K562 (cell line): ENCODE measurements around the gene NES. TPM values are rescaled to one million over a fixed set of nuclear protein-coding genes. Genes with fewer than 3 reads are reported as not detected.

Source experiments
- BCLAF1 ChIP-seq, 2 experiments: fragments of 450-650 bp in 1 of 2; IDR thresholded peaks; 2 replicates each; pipeline ENCODE4 v1.6.1; 2011 to 2017; ENCODE audit warnings: low read depth in 2 of 2, antibody characterized with exemption in 1 of 2, borderline replicate concordance in 1 of 2, low read length in 1 of 2, mild to moderate bottlenecking in 1 of 2, mixed read lengths in 1 of 2; ENCODE audit not compliant: control insufficient read depth in 1 of 2
- BMI1 ChIP-seq: fragments of 150-350 bp; IDR thresholded peaks from 2 replicates; pipeline ENCODE4 v1.6.1; 2014; ENCODE audit warnings: low read length
- DMBX1 ChIP-seq: fragments of 250-450 bp; sonication (Bioruptor Pico); IDR thresholded peaks from 2 replicates; pipeline ENCODE4 v1.8.0; 2022; ENCODE audit warnings: inconsistent platforms, mild to moderate bottlenecking, moderate library complexity, borderline replicate concordance
- ETV6 ChIP-seq, 3 experiments: fragments of 150-350 bp in 1 of 3; sonication (generic) in 1 of 3; formaldehyde crosslinking in 1 of 3; IDR thresholded peaks; 2 replicates each; pipeline versions ENCODE4 v1.6.1 to v1.8.0; 2014 to 2022; ENCODE audit warnings: borderline replicate concordance in 2 of 3, low read depth in 2 of 3, antibody characterized with exemption in 1 of 3, low read length in 1 of 3, mild to moderate bottlenecking in 1 of 3, missing genetic modification reagents in 1 of 3
- JUN ChIP-seq, 2 experiments: sonication (generic) in 1 of 2; formaldehyde crosslinking in 1 of 2; IDR thresholded peaks; 2 replicates each; pipeline versions ENCODE4 v1.6.1 to v1.8.0; 2012 to 2022; ENCODE audit warnings: borderline replicate concordance in 2 of 2, mild to moderate bottlenecking in 2 of 2, improper control_type of control experiment in 1 of 2, low read depth in 1 of 2, low read length in 1 of 2, missing genetic modification reagents in 1 of 2
- MXI1 ChIP-seq: IDR thresholded peaks from 2 replicates; pipeline ENCODE4 v1.6.1; 2011; ENCODE audit warnings: low read depth, mild to moderate bottlenecking, improper control_type of control experiment, low read length
- MYC ChIP-seq, 2 experiments: fragments of 250-450 bp in 1 of 2; sonication (Bioruptor Pico) in 1 of 2; IDR thresholded peaks; 2 replicates each; pipeline versions ENCODE4 v1.5.1 to v1.6.1; 2012 to 2021; ENCODE audit warnings: low read depth in 2 of 2, borderline replicate concordance in 1 of 2, improper control_type of control experiment in 1 of 2, low read length in 1 of 2, mild to moderate bottlenecking in 1 of 2, moderate library complexity in 1 of 2
- NFYB ChIP-seq: IDR thresholded peaks from 2 replicates; pipeline ENCODE4 v1.6.1; 2011; ENCODE audit warnings: mild to moderate bottlenecking, moderate library complexity; ENCODE audit not compliant: insufficient read length; ENCODE audit errors: extremely low read depth
- NR1H2 ChIP-seq: sonication (generic); formaldehyde crosslinking; IDR thresholded peaks from 2 replicates; pipeline ENCODE4 v1.4.0; 2020; ENCODE audit warnings: mild to moderate bottlenecking, missing genetic modification reagents
- OTX1 ChIP-seq: fragments of 450-650 bp; formaldehyde crosslinking; IDR thresholded peaks from 2 replicates; pipeline ENCODE4 v1.4.0; 2022; ENCODE audit warnings: mild to moderate bottlenecking
- PHF20 ChIP-seq: fragments of 450-650 bp; IDR thresholded peaks from 2 replicates; pipeline ENCODE4 v1.6.1; 2018; ENCODE audit not compliant: partially characterized antibody
- SNAPC5 ChIP-seq: fragments of 250-450 bp; sonication (Bioruptor Pico); IDR thresholded peaks from 2 replicates; pipeline ENCODE4 v1.8.0; 2021; ENCODE audit warnings: moderate library complexity, mild to moderate bottlenecking, inconsistent platforms
- SPI1 ChIP-seq: IDR thresholded peaks from 2 replicates; pipeline ENCODE4 v1.6.1; 2011; ENCODE audit warnings: low read depth, low read length, control low read depth, borderline replicate concordance
- STAG1 ChIP-seq: sonication (generic); formaldehyde crosslinking; IDR thresholded peaks from 2 replicates; pipeline ENCODE4 v1.5.0; 2020; ENCODE audit warnings: missing genetic modification reagents, borderline replicate concordance
- VEZF1 ChIP-seq: fragments of 200-800 bp; sonication (Bioruptor generic); IDR thresholded peaks from 2 replicates; pipeline ENCODE4 v1.6.1; 2017; ENCODE audit warnings: missing genetic modification characterization, missing compliant biosample characterization
- ZNF165 ChIP-seq: fragments of 250-450 bp; sonication (Bioruptor Pico); IDR thresholded peaks from 2 replicates; pipeline ENCODE4 v1.4.0; 2020; ENCODE audit warnings: borderline replicate concordance
- ZNF212 ChIP-seq: fragments of 450-650 bp; formaldehyde crosslinking; IDR thresholded peaks from 2 replicates; pipeline ENCODE4 v1.4.0; 2020; ENCODE audit warnings: mild to moderate bottlenecking
- polyA plus RNA-seq, 8 experiments: library from polyadenylated mRNA; depleted of rRNA in 4 of 8; stranded (reverse) in 5 of 8; unstranded in 3 of 8; fragments of >200 nt; fragmentation: Nextera tagmentation in 2 of 8; fragmentation: Illumina TruSeq in 1 of 8; extraction: Ambion mirVana in 2 of 8; extraction: Trizol in 1 of 8; gene quantifications; 2 replicates each; pipeline versions ENCODE4 v1.2.1 to v1.2.3, GENCODE V29; 2011 to 2014; ENCODE audit warnings: inconsistent platforms in 1 of 8, missing spikeins in 1 of 8
- total RNA-seq, 7 experiments: library from RNA; depleted of rRNA in 6 of 7; stranded (reverse); fragments of >200 nt in 6 of 7; fragmentation: Illumina TruSeq in 2 of 7; extraction: Trizol in 2 of 7; gene quantifications; 2 replicates each; pipeline versions ENCODE4 v1.2.1 to v1.2.3, GENCODE V29; 2011 to 2021; ENCODE audit warnings: low replicate concordance in 1 of 7
- TF ChIP-seq, protein P1 (sequence below): fragments of 450-650 bp; IDR thresholded peaks from 2 replicates; pipeline ENCODE4 v1.7.0; 2016; ENCODE audit warnings: borderline replicate concordance

NES gene
- total and polyA plus RNA-seq, 9 of the 15 experiments (the other 6 are each of a cell fraction or from before 2014, with no cell fraction given), result 0.10 to 8.6 (median 4.2) TPM

DNA sequence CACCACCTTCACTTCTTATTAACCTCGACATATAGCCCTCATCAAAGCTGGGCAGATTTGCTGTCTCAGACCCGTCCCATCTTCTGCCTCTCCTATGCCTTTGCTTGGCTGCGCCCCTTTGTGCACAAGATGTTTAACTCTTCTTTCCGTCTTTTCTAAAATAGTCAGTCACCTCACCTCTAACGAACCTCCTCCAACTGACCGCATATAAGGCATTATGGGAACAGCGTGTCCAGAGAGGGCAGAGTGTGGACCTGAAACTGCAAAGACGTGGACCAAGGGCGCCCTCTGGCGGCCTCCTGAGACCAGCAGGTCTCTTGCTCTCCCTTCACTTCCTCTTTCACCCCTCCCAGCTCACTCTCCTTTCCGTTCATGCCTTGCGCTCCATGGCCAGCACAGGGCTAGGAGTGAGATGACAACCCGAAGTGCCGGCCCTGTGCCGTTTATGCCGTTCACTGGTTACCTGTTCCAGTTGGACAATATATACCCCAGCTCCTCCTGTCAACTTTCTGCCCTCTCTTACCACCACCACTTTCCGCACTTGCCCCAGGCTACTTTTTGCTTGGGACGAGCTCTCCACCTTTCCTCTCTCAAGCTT, 48.6 kb upstream of the NES start (continued):
- TF ChIP-seq SPI1 (peak; percentile 100), OTX1 (CRISPR knock-in tag) (peak; percentile 11; the same call in 1 of the 2 replicates), BCLAF1 (IDR thresholded peaks at IDR 0.05; ENCODE audit: borderline replicate concordance in 1 of 2, control insufficient read depth in 1 of 2, low read depth in 2 of 2, low read length in 1 of 2) (0 out of 4 replicates have a peak, but pooled peaks of 1 of the 2 experiments have one; percentile 13), SNAPC5 (no peak), ZNF212 (CRISPR knock-in tag) (no peak), DMBX1 (CRISPR knock-in tag) (no peak), ETV6 (IDR thresholded peaks at IDR 0.05; ENCODE audit: borderline replicate concordance in 1 of 2, low read depth in 2 of 2, low read length in 1 of 2) (no peak), ETV6 (CRISPR knock-in tag; IDR thresholded peaks at IDR 0.05; ENCODE audit: borderline replicate concordance) (no peak), MXI1 (peak; percentile 43; the same call in 1 of the 2 replicates), STAG1 (CRISPR knock-in tag) (peak; percentile 85), BMI1 (no peak), VEZF1 (CRISPR knock-in tag) (peak; percentile 68), ZNF165 (CRISPR knock-in tag) (no peak), NR1H2 (CRISPR knock-in tag) (no peak), MYC (IDR thresholded peaks at IDR 0.05; ENCODE audit: low read depth, low read length) (peak; percentile 87), MYC (CRISPR knock-in tag; IDR thresholded peaks at IDR 0.05; ENCODE audit: borderline replicate concordance, low read depth) (no peak), JUN (IDR thresholded peaks at IDR 0.05; ENCODE audit: borderline replicate concordance, low read depth, low read length) (peak; percentile 85), JUN (CRISPR knock-in tag; IDR thresholded peaks at IDR 0.05; ENCODE audit: borderline replicate concordance) (no peak), NFYB (no peak), PHF20 (peak; percentile 36)
- TF ChIP-seq, protein P1, sequence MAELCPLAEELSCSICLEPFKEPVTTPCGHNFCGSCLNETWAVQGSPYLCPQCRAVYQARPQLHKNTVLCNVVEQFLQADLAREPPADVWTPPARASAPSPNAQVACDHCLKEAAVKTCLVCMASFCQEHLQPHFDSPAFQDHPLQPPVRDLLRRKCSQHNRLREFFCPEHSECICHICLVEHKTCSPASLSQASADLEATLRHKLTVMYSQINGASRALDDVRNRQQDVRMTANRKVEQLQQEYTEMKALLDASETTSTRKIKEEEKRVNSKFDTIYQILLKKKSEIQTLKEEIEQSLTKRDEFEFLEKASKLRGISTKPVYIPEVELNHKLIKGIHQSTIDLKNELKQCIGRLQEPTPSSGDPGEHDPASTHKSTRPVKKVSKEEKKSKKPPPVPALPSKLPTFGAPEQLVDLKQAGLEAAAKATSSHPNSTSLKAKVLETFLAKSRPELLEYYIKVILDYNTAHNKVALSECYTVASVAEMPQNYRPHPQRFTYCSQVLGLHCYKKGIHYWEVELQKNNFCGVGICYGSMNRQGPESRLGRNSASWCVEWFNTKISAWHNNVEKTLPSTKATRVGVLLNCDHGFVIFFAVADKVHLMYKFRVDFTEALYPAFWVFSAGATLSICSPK, result no peak
